Activated T-cell treated with anti-CD3 and anti-CD28 coated beads, Interleukin-2, amount 50 U/mL, for 48 hours (primary cell): ENCODE measurements around the gene OXLD1.
A peak's percentile ranks its signal among the peaks of the same experiment; 100 is the strongest.

Experiments used
- DNase-seq, 2 experiments: peaks; one replicate each; pipeline ENCODE4 v3.0.0-alpha.2; 2020

OXLD1 gene

DNA sequence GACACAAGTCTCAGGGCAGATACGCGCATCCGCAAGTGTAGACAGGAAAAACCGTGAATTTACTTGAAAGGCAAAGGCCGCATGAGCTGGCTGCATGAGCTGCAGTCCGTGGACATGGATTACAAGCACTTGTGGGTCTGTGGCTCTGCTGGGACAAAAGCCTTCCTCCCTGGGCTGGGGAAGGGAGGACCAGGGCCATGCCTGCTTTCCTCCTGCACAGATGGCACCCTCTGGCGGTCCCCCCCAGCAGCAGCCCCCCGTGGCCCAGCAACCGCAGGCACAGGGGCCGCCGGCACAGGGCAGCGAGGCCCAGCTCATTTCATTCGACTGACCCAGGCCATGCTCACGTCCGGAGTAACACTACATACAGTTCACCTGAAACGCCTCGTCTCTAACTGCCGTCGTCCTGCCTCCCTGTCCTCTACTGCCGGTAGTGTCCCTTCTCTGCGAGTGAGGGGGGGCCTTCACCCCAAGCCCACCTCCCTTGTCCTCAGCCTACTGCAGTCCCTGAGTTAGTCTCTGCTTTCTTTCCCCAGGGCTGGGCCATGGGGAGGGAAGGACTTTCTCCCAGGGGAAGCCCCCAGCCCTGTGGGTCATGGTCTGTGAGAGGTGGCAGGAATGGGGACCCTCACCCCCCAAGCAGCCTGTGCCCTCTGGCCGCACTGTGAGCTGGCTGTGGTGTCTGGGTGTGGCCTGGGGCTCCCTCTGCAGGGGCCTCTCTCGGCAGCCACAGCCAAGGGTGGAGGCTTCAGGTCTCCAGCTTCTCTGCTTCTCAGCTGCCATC lies 35.1 kb upstream of the OXLD1 start:
- peak; percentile 50 to 57 for DNase-seq

GRCh38 chr17:81700353-81701287 lies 34.2 kb upstream of the OXLD1 start:
- DNase-seq: no peak

DNA sequence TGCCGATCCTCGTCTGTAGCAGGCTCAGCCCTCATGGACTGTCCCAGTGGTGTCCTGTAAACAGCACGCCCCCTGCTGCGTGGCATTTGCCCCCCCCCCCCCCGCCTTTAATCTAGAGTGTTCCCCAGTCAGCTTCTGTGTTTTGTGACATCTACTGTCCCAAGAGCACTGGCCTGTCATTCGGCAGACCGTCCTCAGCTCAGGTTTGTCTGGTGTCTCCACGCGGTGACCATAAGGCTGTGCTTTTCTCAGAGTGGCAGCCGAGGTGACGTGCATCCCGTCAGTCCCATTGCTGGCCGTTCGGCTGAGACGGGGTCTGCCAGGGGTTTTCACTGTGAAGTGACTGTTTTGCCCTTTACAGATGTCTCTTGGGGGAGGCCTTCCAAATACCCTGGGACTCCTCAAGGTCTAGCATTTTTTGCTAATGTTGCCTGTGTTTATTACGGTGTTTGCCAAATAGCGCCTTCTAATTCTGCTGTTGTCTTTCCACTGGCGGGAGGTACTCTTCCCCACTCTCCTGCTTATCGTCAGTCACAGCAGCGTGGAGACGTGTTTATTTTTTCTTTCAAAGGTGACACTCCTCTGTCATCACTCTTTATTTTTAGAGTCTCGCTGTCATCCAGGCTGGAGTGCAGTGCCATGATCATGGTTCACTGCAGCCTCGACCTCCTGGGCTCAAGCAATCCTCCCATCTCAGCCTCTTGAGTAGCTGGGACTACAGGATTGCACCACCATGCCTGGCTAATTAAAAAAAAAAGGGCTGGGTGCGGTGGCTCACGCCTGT lies 31.0 kb upstream of the OXLD1 start:
- DNase-seq: no peak

GRCh38 chr17:81696218-81696941 lies 30.0 kb upstream of the OXLD1 start:
- DNase-seq: no peak

- DNase-seq: no peak
Observed at GRCh38 chr17:81695801-81696200, 29.4 kb upstream of the OXLD1 start.

DNA sequence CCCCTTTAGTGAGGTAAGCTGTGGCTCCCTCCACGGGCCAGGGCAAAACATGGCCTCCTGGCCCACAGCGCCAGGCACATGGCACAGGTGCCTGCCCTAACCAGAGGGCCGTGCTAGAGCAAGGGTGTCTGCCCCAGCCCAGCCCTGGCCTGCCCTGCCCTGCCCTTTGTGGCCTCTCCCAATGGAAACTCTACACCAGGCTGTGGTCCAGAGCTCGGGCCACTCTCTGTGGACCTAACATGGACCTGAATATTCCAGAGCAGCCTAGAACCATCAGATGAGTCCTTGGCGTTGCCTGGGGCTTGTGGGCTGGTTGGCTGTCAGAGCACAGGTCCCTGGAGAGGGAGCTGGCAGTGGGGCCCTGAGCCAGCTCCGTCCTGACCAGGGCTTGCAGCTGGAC lies 28.8 kb upstream of the OXLD1 start:
- DNase-seq: no peak

GRCh38 chr17:81694810-81695209 lies 28.4 kb upstream of the OXLD1 start:
- no peak for DNase-seq

GRCh38 chr17:81693509-81694210 lies 27.3 kb upstream of the OXLD1 start:
- DNase-seq: no peak

DNA sequence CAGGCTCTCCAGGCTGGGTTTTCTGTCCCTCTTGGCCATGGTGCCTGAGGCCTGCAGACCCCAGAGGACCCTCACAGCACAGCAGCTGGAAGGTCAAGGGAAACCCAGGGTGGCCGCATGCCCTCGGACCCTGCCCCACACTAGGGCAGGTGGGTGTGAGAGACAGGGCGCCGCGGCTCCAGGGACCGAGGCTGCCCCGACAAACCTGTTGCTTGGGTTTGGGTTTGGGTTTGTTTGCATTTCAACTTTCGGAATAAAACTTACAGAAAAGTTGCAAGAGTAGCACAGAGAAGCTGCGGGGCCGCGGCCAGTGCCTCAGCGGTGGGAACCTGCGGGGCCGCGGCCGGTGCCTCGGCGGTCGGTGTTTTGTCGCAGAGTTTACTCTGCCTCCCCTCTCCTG lies 25.2 kb upstream of the OXLD1 start:
- DNase-seq: no peak

- DNase-seq: no peak
Observed at GRCh38 chr17:81691196-81691595, 24.8 kb upstream of the OXLD1 start.

DNA sequence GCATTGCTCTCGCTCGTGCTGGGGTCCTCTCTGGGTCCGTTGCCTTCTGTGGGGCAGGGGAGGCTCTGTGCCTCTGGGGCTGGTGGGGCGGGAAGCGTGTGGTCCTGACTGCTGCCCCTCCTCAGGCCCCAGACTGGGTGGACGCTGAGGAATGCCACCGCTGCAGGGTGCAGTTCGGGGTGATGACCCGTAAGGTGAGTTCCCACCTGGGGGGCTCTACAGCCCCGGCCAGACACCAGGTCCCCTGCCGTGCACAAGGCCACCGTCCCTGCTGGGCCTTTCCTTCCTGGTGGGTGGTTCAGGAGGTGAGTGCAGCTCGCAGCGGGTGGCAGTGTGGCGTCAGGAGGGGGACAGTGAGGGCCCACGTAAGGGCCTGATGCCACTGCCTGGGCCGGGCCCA lies 24.1 kb upstream of the OXLD1 start:
- no peak for DNase-seq

- DNase-seq: no peak
Observed at GRCh38 chr17:81690066-81690465, 23.7 kb upstream of the OXLD1 start.

GRCh38 chr17:81688616-81689015 lies 22.2 kb upstream of the OXLD1 start:
- no peak for DNase-seq

GRCh38 chr17:81687770-81688541 lies 21.6 kb upstream of the OXLD1 start:
- DNase-seq: no peak

DNA sequence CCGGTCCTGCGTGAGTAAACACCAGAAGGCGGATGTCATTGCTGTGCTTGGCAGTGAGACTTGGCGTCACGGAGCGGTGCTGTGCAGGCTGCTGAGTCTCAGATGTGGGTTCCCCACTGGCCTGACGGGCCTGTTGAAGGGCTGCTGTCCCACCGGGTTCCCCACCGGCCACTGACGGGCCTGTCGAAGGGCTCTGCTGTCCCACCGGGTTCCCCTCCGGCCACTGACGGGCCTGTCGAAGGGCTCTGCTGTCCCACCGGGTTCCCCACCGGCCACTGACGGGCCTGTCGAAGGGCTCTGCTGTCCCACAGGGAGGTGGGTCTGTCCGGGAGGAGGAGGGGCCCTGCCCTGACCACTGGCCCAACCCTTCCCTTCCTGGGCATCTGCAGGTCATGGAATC lies 20.2 kb upstream of the OXLD1 start:
- DNase-seq: no peak

DNA sequence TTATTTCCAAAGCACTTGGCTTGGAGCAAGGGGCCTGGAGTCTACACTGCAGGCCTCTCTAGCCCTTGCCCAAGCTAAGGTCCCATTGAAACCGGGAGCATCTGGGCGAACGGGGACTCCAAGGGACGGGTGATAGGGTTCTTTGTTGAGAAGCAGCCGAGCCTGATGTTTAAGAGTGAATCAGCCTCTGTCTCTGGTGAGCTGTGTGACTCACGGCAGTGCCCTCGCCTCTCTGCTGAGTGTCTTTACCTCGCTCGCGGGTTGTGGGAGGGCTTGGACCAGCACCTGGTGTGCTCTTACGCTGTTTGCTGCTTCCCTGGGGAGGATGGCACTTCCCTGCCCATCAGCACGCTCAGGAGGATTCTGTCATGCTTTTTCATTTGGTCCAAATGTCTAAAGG lies 18.7 kb upstream of the OXLD1 start:
- peak; percentile 75 to 77 for DNase-seq

GRCh38 chr17:81684442-81684911 lies 18.1 kb upstream of the OXLD1 start:
- DNase-seq: peak in 1 of 2 experiments; percentile 62

DNA sequence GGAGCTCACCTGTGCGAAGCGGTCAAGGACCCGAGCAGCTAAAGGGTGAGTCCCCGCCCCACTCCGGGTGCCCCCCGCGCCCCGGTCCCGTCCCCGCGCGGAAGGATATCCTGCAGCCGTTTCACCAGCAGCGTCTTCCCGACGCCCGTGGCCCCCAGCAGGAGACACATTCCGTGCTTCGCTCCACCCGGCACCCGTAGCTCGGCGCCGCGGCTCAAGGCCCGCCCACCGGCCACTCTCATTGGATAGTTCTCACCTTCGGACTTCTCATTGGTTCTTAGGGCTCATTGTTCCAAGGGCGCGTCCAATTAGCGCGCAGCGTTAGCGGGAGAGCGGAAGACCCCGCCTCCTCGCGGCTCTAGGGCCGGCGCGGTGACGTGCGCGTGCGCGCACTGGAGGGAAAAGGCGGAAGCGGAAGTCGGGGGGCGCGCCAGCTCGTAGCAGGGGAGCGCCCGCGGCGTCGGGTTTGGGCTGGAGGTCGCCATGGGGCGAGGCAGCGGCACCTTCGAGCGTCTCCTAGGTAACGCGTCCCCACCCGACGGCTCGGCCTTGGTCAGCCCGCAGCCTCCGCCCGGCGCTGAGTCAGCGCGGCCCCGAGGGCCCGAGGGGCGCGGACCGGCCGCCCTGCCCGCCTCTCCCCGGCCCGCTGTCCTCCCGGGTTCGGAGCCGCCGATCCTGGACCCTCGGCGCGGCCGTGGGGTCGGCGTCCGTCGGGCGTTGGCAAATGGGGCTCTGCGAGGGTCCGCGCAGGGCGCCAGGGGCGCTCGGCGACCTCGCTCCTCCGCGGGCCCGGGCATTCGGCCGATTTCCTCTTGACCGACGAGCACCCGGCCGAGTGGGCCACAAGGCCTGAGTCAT lies 17.4 kb upstream of the OXLD1 start, which contains the start of the genes ARL16 and HGS:
ARL16 (minus strand) TSS at position 214 of the 858 bp plus-strand sequence; CDS start at position 170, 44 bp downstream.
HGS (plus strand) TSS at position 428 of the 858 bp plus-strand sequence; CDS start at position 484, 56 bp downstream.
- peak; percentile 99 to 100 for DNase-seq

GRCh38 chr17:81683208-81683583 lies 16.8 kb upstream of the OXLD1 start:
- no peak for DNase-seq
